Dermis microvascular lymphatic vessel endothelial cell (primary cell): ENCODE data around the gene RGL1. TPM values are rescaled to one million over a fixed set of nuclear protein-coding genes. Genes with fewer than 3 reads are reported as not detected.
"Not testable (repeated sequence)": the region's sequence is repeated elsewhere in the genome, so short reads cannot be mapped to it uniquely, and the experiment has no call there.

Source experiments
- DNase-seq, 2 donors: peaks; one replicate each; pipeline versions ENCODE4 v3.0.0 to v3.0.0-alpha.2; 2010; ENCODE audit warnings: low read depth in 2 of 2
- total RNA-seq: library from RNA; depleted of rRNA; stranded (reverse); fragments of >200 nt; gene quantifications from 2 replicates; pipeline ENCODE4 v1.2.1, GENCODE V29; 2014

RGL1 gene
- total RNA-seq: 20.7 and 28.3 TPM in 2 replicates

DNA sequence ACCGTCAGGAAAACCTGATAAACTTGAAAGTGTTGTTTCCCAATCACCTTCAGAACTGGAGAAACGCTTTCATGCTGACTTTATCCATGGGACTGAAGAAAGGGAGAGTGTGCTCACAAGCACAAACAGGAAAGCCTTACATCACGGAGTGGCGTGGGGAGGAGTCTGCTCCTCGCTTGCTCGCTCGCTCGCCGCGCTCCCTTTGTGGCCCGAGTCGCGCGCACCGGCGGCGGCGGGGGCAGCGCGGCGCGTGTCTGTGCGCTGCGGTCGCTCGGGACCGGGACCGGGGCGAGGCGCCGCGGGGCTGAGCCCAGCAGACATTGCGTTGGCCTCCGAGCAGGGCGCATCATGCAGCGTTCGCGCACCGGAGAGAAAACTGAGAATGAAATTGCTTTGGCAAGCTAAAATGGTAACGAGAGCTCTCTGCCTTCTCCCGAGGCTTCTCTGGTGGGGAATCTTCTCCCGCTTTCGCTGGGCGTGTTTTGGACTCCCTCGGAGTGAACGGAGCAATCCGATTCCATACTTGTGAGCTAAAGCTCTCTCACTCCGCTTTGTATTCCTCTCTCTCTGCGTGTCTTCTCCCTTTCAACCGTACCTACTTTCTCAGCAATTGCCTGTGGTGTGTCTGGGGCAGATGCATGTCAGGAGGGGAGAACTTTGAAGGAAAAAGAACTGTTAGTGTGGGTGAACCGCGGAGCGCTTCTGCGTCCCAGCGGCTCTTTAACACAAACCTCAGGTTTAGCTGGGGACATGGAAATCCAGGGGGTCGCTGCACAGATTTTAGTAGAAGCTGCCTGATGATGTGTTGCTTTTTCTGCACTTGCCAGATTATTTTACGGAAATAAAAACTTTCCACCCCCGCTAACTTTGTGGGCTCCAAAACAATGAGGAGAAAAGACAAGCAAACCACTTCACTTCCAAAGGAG lies at the start of gene RGL1:
Gene RGL1 (plus strand): TSS at position 205 of the 926 bp plus-strand sequence. CDS start 178 bp downstream, at position 383.
- peak; percentile 60 to 89 for DNase-seq

DNA sequence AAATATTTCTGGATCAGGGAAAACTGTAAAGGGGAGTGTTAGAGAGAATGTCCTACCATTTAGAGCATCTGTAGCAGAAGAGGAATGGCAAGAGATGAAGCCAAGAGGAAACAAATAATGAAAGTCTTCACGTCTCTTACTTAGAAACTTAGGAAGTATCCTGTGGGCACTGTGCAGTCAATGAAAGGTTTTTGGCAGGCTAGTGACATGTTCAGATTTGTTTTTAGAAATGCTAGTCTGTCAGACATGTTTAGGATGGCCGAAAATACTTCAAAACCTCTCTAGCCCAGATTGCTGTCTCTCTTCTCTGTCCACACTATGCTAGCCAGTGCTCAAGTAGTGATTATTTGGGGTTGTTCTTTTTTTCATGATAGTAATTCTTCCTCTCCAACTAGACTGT lies 48.6 kb upstream of the RGL1 start:
- no peak for DNase-seq

DNA sequence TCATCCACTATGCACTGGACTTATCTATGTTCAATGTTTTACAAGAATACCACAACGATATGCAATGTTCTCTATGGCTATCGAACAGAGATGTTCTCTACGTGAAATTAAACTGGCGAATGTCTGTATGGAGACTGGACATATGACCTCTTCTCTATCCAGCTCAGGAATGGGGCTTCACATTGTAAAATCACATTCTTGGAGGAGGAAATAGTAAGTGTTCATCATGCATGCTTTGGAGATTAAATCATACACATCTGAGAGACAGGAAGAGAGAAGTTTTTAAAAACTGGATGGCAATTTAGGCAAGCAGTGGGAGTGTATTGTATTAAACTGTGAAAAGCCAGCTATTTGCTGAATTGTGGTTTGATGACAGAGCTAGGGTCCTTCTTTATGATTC lies 47.9 kb upstream of the RGL1 start:
- DNase-seq: peak in 1 of 2 donors; percentile 56

DNA sequence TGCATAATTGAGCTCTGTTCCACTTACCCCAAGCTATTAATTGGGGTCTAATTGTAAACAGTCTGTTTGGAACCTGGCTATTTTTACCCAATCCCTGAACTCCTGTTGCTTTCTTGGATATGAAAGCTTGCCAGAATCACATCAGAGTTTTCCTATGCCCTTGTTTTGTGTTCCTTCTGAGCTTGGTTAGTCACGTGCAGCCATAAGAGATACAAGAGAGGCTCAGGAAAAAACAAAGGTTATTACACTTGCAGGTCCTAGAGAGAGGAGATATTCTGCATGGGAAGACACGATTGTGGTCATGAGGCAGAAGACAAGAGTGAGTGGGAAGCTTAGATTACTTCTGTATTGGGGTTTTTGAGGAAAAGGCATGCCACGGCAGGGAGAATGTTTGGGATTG lies 46.0 kb upstream of the RGL1 start:
- DNase-seq: no peak

DNA sequence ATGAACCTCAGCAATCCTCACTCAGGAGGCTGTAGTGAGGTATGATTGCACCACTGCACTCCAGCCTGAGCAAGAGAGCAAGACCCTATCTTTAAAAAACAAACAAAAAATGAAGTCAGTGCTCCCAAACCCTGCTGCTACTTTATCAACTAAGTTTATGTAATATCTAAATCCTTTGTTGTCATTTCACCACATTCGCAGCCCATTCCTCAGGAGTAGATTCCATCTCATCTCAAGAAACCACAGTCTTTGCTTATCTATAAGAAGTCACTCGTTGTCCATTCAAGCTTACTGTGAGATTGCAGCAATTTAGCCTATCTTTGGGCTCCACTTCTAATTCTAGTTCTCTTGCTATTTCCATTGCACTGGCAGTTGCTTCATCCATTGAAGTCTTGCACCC lies 44.3 kb upstream of the RGL1 start:
- no peak for DNase-seq

DNA sequence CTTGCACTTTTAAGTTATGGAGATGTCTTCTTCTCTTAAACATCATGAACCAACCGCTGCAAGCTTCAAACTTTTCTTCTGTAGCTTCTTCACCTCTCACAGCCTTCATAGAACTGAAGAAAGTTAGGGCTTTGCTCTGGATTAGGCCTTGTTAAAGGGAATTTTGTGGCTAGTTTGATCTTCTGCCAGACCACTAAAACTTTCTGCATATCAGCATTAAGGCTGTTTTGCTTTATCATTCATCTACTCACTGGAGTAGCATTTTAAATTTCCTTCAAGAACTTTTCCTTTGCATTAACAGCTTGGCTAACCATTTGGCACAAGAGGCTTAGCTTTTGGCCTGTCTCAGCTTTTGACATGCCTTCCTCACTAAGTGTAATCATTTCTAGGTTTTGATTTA lies 43.0 kb upstream of the RGL1 start:
- DNase-seq: no peak

DNA sequence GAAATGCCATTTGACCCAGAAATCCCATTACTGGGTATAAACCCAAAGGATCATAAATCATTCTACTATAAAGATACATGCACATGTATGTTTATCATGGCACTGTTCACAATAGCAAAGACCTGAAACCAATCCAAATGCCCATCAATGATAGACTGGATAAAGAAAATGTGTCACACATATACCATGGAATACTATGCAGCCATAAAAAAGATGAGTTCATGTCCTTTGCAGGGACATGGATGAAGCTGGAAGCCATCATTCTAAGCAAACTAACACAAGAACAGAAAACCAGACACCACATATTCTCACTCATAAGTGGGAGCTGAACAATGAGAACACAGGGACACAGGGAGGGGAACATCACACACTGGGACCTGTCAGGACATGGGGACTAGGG lies 42.1 kb upstream of the RGL1 start:
- not testable (repeated sequence) for DNase-seq

DNA sequence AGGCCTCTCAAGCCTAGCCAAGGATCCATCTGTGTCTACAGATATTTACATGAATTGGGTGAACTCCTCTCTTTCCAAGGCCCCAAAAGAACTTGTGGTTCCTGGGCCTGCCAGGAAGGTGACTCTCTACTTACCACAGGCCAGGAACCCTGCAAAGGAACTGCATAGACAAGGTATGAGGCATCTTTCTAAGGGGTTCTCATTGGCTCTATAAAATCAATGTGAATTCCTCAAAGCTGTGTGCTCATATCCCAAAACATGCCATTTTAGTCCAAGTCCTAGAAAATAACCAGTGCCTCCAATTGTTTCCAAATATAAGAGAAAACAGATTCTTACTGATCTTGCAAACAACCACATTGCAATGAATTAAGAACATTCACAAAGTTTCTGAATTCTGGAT lies 39.9 kb upstream of the RGL1 start:
- DNase-seq: no peak

DNA sequence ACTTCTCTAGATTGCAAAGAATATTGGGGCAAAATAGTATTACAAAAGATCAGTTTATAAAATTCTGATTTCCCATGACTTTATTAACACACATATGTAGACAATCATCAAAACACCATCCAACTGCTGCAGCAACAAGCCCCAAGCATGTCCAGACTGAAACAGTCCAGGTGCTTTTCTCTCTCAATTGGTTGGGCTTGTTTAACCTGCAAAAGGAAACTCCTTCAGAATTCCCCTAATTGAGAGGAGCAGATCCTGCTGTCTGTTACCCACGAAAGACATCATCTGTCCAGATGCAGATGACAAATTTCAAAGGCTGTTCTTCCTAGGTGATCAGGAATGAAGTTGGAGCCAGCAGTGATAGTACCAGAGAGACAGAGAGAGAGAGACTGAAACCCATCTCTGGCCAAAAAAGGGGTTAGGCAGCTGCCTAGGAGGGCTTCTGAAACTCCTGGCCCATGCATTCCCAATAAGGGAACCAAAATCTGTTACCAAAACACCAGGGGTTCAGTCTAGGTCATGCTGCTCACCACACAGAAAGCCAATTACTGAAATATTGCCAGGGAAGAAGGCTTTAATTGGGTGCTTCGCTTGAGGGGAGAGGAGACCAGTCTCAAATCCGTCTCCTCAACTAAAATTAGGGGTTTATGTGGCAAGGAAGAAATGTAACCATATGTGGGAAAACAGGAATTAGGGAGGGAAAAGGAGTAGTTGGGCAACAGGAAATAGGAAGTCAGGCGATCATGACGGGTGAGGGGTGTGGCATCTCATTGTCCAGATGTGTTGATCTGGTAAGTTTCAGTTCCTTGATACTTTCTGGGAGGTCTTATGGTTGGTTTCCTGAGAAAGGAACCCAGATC lies 34.7 kb upstream of the RGL1 start:
- no peak for DNase-seq

DNA sequence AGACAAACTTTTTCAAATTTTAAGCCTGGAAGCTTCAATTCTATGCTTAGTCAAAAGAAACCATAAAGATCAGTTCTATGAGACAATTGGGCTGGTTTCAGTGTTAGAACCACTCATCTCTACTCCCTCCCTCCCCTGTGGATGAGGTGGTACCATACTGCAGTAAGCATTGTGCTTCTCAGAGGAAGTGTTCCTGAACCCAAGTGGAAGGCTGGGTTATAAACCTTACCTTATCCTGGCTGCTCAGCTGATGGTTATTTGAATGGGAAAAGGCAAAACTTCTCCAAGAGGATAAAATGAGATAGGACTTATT lies 34.1 kb upstream of the RGL1 start:
- no peak for DNase-seq

DNA sequence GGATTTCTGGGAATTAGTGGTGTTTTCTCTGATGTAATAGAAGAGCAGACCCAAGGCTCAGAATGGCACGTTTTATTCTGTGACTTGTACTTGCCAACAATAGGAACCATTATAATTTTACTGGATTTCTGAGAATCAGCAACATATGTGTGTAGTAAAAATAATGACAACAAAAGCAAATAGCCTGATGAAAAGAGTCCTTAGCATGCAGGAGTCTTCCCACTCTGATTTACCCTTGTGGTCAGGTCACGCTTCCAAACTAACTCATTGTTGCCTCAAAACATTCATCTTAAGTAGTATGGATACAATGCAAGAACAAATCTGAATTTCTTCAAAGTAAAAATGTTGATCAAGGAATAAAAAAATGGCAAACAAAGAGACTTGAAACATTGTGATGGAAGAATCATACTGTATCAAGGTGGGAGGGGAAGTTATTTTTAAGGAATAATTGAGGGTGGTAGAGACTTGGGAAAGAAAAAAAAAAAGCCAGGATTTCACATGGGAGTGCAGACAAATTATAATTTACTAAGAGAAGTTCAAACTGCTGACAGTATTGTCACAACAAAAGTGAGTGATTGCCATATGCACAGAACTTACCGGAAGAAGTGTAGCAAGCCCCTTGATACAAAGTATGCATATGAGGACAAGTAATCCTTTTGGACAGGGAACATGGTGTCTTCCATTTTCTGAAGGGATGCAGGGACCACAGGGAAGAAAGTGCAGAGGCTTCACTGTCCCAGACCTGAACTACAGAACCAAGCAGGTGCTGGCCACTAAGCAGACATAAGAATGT lies 31.2 kb upstream of the RGL1 start:
- DNase-seq: no peak

DNA sequence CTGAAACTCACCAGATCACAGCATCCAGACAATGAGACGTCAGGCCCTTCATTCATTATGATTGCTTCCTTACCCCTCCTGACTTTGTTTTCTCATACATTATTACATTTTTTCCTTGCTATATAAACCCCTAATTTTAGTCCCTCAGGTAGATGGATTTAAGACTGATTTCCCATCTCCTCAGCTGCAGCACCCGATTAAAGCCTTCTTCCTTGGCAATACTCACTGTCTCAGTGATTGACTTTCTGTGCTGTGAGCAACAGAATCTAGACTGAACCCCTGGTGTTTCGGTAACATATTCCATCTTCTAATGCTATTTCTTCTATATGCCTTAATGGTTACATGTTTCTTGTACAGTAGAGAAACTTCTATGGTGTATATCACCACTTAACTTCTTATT lies 30.0 kb upstream of the RGL1 start:
- DNase-seq: no peak

DNA sequence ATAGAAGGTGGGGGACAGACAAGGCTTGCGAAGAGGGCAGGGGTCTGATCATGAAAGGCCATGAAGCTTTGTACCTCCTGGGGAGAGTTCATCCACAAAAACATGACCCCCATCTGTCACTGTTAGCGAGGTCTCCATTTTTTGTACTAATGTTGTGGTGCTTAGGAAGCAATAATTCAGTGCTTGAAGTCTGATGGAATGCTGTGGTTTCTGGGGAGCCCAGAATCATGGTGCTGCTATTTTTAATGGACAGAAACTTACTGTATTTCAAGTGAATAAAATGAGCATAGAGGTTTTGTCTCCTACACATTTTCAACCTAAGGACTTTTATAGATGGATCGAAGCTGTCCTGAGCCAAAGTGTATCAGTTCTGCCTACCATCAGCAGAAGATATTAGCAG lies 28.2 kb upstream of the RGL1 start:
- DNase-seq: no peak

DNA sequence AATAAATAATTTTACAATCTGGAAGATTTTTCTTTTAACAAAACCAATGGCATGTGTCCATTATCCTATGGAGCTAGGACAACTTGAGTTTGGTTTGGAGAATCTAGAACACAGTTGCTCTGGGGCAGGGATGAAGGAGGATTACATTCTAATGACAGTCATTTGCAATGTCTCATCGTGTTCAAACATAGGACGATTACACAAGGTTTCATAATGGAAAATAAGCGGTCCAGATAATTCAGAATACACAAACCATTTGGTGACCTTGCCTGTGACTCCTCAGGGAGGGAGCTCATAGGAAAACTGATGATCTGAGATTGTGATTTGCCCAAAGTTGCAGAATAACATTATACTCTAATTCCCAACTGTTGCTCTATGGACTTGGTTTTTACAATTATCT lies 27.6 kb upstream of the RGL1 start:
- DNase-seq: no peak

DNA sequence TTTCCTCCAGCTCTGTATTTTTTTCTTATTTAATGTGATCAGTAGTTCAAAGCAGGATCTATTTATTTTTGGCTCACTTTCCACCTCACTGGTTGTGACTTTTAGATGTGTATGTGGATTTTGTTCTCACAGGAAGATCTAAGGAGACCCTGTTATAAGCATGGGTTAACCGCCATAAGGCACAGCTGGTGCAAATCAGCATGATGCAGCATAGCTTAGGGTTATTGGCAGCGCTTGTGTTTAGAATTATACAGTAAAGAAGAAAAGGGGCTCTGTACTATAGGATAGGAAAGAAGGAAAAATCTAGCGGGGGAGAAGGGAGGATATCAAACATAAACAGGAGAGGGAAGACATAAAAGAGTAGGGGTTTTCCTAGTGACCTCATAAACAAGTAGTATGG lies 26.9 kb upstream of the RGL1 start:
- DNase-seq: no peak

DNA sequence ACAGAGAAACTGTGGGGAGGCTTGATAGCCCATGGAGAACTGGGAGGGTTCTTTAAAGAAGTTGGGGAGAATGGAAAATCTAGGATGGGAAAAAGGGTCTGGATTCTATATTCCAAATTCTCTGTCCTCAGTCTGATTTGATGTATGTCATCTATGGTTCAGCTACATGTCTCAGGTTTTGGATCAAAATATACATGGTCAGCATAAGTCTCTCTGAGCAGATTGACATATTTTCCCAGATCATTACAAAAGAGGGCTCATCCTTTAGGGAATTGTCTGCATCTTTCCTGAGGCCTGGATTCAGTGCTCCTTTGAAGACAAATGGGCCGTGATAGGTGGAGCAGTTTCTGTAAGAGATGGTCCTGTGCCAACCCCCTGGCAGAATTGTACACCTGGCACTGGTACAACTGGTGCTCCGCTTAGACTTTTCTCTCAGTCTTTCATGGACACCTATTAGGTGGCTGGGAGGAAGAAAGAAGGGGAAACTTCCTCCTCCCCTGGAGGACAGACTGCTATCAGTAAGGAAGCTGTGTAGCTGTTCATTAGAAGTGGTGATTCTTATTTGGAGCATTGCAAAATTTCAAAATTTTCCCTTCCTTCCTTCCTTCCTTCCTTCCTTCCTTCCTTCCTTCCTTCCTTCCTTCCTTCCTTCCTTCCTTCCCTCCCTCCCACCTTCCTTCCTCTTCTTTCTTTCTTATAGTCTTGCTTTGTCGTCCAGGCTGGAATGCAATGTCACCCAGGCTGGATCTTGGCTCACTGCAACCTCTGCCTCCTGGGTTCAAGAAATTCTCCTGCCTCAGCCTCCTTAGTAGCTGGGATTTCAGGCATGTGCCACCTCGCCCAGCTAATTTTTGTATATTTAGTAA lies 26.1 kb upstream of the RGL1 start:
- no peak for DNase-seq

DNA sequence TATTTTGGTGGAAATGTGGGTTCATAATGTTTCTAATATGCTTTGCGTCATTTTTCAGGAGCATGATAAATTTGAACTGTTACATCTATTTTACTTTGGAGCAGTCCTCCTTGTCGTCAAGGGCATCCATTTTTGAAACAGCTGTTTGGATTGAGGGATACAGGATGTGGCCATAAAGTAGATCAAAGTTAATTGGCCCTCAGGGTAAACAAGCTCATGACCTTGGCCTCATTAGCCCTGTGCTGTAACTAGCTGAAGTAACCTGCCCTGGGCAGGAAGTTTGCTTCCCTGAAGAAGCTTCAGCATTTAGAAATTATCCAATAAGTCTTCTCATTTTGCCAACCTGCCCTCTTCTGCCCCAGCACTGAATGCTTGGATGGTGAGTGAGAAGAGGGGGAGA lies 24.8 kb upstream of the RGL1 start:
- DNase-seq: no peak

DNA sequence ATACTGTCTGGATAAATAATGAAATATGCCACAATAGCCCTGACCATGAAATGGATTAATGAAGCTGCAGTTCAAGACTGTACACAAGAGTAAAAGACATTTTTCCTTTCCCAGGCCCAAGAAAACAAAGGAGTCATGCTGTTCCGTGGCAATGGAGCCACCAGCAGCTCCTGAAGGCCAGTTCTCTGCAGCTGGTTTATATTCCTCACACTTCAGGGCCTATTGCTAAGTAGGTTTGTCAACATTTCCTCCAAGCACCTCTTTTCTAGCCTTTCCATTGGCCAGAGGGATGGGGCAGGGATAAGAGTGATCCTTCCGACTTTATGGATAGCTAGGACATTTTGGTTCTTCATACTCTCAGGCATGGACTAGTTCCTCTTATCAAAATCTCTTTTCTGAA lies 24.2 kb upstream of the RGL1 start:
- no peak for DNase-seq

DNA sequence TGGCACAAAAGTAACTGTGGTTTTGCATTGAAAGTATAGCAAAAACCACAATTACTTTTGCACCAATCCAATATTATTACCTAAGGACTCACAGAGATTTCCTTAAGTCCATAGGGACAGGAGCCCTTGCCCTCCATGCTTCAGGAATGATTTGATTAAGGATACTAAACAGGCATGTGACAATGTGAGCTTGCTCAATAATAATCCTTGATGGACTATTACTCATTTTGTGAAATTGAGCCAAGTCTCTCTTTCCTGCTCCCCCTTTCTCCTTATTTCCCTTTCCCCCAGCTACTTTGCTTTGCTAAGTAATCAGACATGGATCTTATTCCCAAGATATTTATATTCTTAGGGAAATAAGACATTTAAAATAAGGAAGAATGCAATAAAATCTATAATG lies 21.6 kb upstream of the RGL1 start:
- DNase-seq: peak in 1 of 2 donors; percentile 62

DNA sequence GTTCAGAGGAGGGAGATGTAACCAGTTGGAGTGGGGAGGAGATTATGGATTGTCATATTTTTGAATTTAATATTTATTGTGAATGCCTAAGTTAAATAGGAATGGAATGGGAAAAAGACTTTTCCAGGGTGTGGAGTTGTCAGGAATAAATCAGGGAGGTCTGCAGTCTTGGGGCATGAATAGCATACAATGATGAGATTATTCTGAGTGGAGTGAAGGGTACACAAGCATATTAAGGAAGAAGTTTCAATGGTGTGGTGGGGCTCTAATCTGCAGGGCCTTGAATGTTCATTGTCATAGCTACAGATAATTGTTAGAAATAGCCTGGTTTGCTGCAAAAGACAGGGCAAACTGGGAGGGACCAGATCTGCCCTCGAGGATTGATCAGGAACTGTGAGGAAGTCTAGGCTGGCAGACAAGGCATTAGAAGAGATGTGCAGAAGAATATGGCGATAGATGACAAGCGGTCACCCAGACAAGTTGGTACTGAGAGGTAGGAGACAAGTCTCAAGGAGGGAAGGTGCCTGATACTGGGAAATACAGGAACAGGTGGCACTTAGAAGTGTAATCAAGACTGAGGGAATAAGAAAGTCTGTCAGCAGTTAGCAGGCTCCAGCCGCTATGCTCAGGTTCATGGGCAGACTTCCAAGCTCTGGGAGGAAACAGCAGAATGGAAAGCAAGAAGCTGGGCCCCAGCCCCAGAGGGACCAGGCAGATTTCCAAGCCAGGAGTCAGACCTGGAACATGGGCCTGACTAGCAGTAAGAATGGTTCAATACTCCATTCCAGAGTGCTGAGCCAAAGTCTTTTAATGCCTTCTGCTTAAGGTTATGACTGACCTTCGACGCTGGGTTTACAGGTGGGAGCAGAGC lies 20.9 kb upstream of the RGL1 start:
- DNase-seq: peak in 1 of 2 donors; percentile 80
